HG02981 (cell line): ENCODE data around the gene FXYD7.
"Not testable (repeated sequence)": the region's sequence is repeated elsewhere in the genome, so short reads cannot be mapped to it uniquely, and the experiment has no call there.

Experiments
- ATAC-seq: cut with Tn5 transposase; IDR thresholded peaks from one replicate; pipeline ENCODE4 v1.9.1; 2021; ENCODE audit warnings: mild to moderate bottlenecking, moderate library complexity; ENCODE audit not compliant: unreplicated experiment

Gene FXYD7

DNA sequence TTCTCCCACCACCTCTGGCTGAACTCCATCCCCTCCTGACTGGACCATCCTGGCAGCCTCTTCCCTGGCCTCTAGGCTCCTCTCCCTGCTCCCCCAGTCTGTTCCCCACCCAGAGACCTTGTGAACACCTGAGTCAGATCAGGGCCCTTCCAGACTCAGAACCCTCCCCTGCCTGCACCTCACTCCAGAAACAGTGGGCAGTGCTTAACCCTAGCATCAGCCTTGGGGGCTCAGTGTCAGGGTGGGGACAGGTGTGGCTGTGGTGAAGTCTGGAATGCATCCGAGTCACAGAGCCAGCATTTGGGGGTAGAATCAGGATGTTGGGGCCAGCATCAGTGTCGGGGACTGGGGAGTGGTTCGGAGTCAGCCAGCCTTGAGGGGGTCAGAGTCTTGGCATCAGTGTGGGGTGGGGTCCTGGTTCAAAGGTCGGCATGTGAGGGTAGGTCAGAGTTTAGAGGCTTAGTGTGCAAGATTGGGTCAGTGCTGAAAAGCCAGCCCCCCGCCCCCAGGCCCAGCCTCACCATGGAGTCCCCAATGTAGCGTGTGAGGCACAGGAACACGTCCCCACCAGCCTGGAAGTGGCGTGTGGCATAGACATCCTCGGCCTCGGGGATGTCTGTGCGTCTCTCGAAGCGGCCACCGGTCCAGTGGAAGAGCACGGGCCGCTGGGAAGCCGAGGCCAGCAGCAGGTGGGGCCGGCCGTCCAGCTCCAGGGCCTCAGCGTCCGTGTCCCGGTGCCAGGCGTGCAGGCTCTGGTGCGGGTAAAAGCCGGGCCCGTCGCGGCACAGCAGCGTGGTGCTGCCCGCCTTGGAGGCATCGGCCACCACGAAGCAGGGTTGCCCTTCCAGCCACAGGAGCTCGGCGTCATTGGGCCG, 17.1 kb upstream of the FXYD7 start:
- ATAC-seq, result no peak

DNA sequence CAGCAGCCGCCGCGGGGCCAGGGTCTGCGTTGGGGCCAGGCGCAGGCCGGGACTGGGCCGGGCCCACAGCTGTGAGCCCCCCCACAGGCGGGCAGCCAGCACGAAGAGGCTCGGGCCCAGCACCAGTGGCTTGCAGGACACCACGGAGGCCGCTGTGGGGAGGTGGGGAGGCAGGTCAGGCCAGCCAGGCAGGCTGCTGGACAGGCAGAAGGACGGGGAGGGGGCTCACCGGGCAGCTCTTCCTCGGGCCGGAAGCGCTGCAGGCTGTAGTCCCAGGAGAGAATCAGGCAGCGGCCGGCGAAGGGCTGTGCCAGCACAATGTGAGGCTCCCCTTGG, 16.5 kb upstream of the FXYD7 start:
- ATAC-seq, result no peak

DNA sequence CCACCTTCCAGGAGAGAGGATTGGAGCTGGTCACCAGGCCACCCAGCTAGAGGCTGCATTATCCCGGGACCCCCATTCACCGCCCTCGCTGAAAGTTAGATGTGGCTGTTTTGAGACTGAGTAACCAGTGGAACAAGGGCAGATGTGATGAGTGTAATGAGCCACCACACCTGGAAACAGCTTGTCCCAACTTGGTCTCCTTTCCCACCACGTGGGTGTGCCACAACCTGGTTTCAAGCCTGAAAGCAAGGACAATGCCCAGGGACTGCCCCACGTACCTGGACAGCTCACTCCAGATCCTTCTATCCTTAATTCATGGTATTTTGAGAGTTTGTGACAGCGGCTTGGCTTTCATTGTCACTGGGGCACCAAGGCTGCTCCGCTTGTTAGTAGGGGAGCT, 15.2 kb upstream of the FXYD7 start:
- ATAC-seq, result no peak

DNA sequence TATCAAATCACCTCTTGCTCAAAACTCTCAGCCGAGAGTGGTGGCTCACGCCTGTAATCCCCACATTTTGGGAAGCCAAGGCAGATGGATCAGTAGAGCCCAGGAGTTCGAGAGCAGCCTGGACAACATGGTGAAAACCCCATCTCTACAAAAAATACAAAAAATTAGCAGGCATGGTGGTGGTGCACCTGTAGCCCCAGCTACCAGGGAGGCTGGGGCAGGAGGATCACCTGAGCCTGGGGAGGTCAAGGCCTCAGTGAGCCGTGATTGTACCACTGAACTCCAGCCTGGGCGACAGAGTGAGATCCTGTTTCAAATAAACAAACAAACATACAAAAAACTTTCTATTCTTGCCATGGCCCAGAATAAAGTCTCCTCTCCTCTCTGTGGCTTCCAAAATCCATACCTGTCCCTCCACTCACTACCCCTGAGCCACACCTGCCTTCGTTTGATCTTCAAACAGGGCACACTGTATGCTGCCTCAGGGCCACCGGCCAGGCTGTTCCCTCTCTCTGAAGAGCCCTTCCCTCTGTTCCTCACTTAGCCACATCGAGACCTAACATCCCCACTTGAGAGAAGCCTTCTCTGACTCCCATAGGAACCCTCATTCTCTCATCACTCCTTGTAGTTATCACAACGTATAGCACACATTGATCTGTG, 14.5 kb upstream of the FXYD7 start:
- ATAC-seq, result no peak

DNA sequence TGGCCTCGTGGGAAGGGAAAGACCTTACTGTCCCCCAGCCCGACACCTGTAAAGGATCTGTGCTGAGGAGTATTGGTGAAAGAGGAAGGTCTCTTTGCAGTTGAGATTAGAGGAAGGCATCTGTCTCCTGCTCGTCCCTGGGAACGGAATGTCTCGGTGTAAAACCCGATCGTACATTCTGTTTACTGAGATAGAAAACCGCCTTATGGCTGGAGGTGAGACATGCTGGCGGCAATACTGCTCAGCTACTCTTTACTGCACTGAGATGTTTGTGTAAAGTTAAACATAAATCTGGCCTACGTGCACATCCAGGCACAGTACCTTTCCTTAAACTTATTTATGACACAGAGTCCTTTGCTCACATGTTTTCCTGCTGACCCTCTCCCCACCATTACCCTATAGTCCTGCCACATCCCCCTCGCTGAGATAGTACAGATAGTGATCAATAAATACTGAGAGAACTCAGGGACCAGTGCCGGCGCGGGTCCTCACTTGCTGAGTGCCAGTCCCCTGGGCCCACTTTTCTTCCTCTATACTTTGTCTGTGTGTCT, 13.3 kb upstream of the FXYD7 start:
- not testable (repeated sequence) for ATAC-seq

DNA sequence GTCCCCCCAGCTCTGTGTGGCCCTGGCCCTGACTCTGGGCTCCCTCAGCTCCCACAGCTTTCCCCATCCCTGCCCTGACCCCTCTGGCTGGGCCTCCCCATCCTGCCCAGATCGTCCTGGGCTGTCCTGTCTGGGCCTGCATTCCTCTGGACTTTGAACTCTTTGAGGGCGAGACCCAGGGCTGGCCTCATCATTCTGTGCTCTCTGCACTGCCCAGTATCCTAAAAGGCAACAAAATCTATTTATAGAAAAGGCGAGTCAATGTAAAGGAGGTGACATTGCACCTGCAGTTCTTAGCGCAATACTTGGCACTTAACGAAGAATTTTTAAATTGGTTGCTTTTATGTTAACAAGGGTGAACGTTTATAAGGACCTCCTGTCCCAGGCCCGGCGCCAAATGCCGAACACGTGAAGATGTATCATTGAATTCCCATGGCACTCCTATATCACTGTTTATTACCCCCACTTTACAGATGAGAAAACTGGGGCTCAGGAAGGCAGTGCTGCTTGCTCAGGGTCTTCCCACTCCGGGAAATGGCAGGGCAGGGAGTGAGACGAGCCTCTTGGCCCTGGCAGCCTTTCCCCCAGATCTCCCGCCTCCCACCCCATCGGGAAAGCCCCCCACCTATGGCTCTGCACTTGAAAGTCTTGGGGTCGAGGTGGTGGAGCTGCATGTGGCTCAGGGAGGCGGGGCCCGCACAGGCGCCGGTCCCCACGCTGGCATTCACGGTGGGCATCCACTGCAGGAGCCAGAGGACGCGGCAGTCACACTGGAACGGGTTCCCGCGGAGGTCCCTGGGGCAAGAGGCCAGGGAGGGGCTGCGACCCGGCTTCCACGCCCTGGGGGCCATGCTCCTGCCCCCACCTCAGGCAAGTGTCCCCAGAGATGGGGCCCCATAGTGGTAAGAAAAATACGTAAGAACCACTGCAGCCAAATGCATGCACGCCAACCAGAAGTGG, 12.0 kb upstream of the FXYD7 start:
- ATAC-seq, result no peak

DNA sequence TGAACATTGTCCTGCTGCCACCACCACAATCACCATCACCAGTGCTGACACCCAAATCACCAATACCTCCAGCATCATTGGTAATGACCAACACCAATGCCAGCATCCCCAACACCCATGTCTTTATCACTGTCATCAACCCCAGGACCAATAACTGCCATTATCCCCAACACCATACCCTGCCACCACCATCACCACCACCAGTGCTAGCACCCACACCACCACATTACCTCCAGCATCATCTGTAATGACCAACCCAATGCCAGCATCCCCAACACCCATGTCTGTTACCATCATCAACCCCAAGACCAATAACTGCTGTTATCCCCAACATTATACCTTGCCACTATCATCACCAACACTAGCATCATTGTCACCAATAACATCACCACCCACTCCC, 10.8 kb upstream of the FXYD7 start:
- no peak for ATAC-seq

DNA sequence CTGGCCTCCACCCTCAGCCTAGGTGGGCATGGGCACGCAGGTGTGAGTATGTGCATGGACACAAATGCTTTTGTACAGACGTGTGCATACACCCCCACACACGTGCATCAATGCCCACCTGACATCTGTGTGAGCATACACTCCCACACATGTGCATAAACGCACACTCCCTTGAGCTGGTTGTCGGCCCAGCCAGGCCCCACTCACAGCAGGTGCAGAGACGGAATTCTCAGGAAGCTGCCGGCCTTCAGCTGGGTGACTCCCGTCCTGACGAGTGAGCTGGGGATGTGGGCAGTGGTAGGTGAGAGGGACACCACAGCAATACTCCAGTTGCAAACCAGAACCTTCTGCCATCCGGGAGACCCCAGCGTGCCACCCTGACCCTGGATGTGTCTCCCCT, 9.2 kb upstream of the FXYD7 start:
- no peak for ATAC-seq

DNA sequence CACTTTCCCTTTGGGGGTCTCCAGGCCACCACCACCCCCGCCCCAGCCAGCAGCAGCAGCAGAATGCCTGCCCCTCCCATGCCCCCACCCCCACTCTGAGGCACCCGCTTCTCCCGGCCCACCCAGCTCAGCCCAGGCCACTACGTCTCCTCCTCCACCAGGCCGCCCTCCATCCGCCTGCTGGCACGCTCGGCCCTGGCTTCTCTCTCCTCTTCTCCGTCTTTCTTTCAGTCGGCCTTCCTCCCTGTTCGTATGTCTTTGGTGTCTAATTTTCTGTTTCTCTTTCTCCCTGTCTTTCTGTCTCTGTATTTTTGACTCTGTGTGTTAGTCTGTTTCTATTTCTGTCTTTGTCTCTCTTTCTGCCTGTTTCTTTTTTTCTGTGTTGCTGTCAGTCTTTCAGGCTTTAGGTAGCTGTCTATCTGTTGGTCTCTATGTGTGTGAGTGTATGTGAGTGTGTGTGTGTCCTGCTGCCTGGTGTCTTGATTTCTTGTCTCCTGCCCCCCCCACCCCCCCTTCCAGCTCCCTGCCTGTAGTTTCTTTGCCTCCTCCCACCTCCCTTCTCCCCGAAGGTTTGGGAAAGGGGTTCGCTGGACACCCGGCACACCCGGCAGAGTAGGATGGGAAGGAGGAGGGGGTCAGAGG, 8.3 kb upstream of the FXYD7 start, which contains the start of gene LGI4:
Gene LGI4, minus strand, starts transcription at position 459 of the 642 bp plus-strand sequence. Its CDS starts 379 bp downstream, at position 80.
- ATAC-seq, result no peak

DNA sequence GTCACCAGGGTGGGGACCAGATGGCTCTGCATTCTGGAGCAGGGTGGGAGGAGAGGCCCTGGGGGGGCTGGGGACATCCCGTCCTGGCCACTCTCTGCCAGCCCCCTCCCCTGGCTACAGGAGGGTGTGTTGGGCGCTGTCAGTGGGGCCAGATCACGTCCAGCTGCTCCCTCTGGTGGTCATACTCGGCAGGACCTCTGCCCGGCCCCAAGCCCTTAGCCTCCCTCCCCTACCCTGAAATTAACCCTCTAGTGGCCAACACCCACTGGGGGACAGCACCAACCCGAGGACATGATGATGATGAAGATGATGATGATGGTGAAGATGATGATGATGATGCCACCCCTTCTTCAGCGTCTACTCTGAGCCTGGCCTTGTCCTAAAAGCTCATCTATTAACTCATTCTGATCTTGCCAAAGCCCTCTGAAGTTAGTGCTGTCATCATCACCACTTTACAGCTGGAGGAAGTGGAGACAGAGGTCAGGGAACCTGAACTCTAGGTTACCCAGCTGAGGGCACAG, 7.6 kb upstream of the FXYD7 start:
- no peak for ATAC-seq

DNA sequence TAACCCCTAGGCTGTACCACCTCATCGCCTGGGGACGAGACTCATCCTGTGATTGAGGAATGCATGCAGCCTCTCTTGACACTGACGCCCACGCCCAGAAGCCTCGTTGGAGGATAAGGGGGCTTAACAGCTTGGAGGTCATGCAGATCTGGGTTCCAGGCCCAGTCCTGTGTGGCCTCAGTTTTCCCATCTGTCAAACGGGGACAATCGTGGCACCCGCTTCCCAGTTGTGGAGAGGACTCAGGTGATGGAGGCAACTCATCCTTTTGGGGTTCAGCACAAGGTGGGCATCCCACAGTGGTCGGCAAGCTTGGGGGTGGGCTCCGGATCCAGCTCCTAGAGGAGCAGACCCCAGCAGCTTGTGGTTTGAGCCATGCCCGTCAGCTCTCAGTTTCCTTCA, 6.8 kb upstream of the FXYD7 start:
- ATAC-seq, result no peak

DNA sequence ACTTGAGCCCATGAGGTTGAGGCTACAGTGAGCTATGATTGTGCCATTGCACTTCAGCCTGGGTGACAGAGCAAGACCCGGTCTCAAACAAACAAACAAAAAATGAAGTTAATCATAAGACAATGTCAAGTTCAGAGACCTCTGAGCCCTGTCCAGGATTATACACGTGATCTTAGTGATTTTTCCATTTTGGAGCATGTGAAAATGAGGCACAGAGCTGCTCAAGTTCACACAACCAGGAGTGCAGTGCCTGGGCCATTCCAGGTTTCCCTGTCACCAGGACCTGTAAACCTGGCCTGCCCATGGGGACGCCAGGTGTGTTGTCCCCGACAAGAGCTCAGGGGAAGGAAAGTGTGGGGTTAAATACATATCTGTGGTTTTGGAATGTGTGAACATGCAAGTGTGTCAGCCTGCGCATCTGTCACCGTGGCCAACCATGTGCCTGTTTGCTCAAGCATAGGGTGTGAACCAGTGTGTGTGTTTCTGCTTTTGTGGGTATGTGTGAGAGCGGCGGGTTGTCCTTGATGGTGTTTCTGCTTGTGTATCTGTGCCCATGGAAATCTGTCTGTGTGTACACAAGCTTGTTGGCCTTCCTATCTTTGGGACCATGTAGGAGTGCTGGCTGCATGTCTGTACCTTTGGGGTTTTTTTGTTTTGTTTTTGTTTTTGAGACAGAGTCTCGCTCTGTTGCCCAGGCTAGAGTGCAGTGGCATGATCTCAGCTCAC, 5.9 kb upstream of the FXYD7 start:
- ATAC-seq, result no peak

DNA sequence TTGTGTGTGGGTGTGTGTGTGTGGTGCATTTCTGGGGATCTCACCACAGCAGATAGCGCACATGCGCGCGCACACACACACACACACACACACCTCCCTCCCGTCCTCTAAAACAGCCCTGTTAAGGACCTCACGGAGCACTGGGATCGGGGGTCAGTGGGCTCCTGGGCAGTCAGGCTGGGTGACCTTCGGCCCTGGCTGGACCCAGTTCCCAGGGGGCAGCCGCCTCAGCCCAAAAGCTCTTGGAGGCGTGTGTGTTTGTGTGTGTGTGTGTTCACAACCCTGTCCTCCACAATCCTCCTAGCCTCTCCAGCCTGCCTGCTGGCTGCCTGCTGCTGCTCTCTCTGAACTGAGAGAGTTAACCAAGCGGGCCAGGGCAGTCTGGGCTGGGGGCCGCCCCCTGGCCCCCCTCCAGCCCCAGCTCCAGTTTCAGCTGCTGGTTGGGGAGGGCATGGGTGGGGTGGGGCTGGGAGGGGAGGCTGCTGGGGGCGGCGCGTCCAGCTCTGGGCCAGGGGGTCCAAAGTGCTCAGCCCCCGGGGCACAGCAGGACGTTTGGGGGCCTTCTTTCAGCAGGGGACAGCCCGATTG, 4.7 kb upstream of the FXYD7 start, which contains the start of gene FXYD1:
Gene FXYD1, plus strand, starts transcription at position 520 of the 588 bp plus-strand sequence. CDS start 1,256 bp downstream, outside the sequence.
- no peak for ATAC-seq

DNA sequence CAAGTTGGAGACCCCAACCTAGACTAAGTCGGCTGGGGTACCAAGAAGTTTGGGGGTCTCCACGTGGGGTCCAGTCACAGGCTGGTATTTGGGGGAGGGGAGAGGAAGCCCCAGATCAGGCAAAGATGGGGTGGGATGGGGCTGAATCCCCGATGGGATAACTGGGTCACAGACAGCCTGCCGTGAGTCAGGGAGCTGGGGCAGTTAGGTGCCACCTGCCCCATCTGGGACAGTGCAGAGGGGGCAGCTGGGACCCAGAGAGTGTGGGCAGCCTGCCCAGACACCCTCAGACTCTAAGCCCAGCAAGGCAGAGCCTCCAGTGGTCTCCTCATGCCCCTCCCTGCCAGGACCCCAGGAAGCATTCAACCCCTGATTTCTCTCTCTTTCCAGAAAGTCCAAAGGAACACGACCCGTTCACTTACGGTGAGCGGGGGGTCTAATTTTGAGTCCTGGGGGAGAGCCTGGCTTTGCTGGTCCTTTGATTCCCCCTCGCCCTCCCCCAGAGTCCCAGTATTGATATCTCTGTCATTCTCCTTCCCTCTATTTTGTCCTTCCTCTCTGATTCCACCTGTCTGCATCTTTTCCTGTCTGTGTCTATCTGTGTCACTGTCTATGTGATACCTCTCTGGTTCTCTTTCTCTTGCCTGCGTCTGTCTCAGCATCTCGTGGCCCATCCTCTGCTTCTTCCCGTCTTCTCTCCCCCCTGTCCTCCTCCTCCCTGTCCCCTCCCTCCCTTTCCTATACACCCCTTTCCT, 2.7 kb upstream of the FXYD7 start:
- no peak for ATAC-seq

DNA sequence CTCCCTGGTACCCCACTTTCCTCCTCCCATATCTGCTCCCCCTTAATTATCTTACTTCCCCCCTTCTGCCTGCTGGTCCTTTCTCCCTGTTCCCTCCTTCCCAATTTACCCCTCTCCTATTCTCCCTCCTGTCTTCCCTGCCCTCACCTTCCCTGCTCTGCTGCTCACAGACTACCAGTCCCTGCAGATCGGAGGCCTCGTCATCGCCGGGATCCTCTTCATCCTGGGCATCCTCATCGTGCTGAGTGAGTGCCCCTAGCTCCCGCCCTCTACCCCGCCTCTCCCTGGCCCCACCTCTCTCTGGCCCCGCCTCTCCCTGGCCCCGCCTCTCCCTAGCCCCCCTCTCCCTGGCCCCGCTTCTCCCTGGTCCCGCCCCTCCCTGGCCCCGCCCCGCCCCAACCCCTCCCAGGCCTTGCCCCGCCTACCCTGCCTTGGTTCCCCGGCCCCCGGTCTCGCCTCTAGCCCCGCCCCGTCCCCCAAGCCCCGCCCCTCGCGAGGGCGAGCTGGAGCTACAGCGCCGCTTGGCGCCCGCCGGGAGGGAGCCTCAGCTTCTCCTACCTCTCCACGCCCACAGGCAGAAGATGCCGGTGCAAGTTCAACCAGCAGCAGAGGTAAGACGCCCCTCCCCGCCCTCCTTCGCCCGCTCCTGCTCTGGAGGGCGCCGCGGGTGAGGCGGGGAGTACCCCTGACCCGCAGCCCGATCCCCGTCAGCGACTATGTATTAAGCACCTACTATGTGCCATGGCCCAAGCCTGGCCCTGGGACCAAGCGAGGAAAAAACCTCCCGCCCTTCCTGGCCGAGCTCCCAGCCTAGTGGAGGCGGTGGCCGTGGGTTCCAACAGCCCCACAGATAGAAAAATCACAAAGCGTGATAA, 1.9 kb upstream of the FXYD7 start:
- no peak for ATAC-seq

DNA sequence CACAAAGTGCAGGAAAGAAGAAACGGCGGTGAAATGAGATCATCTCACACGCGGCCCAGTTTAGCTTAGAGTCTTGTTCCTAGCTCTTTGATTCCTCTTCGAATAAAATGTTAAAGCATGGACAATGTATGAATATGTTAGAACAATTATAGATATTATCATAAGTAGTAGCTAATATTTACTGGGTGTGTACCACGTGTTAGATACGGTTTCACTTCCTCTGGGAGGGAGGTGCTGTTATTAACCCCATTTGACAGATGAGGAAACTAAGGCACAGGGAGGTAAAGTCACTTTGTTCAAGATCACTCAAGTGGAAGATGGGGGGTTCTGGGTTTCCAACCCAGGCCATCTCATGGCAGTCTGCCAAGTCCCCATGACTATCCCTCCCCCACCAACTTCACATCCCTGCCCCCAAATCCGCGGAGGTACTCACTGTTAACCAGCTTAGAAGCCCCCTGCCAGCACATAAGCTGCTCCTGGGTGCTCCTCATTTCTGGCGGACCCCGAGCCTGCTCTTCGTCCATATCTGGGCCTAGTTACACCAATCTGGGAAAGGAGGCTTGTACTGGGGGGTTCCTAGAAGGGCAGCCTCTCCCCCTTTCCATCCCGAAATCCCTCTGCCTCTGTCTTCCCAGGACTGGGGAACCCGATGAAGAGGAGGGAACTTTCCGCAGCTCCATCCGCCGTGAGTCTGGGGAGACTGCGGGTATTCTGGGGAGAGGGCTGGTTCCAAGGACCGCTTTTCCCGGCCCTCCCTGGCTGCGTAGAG, 1.0 kb upstream of the FXYD7 start:
- ATAC-seq, result no peak
